B cell (primary cell): Measurements from ENCODE around the gene BRWD1. TPM values are rescaled to one million over a fixed set of nuclear protein-coding genes. Genes with fewer than 3 reads are reported as not detected.

Experiments used
- ATAC-seq: fragments of 200-7000 bp; cut with Tn5 transposase; one replicate; pipeline ENCODE4 v1.10.0; 2021; ENCODE audit warnings: low read depth, mild to moderate bottlenecking, moderate number of reproducible peaks, moderate library complexity
- CTCF ChIA-PET: fragments of 350-600 bp; sonication (Branson Sonifier 250); formaldehyde crosslinking; loops from one replicate; lab custom pipeline; 2021; ENCODE audit warnings: antibody characterized with exemption, inconsistent platforms; lab: Charles Lee
- POLR2A ChIA-PET: fragments of 350-600 bp; sonication (Branson Sonifier 250); formaldehyde crosslinking; loops from one replicate; lab custom pipeline; 2021; ENCODE audit warnings: antibody characterized with exemption; lab: Charles Lee
- DNase-seq: peaks from one replicate; pipeline ENCODE4 v3.0.0; 2013
- H2AFZ ChIP-seq: 2 replicates; pipeline ENCODE4 v1.6.1; 2012; ENCODE audit warnings: mild to moderate bottlenecking, low read depth, low read length; ENCODE audit not compliant: insufficient read depth, poor library complexity, severe bottlenecking
- H3K27ac ChIP-seq, 2 donors: 1 replicate in 1 of 2; 2 replicates in 1 of 2; pipeline ENCODE4 v1.5.1; 2012 to 2013; ENCODE audit warnings: low read length in 2 of 2, mild to moderate bottlenecking in 2 of 2, moderate library complexity in 1 of 2
- H3K27me3 ChIP-seq, 4 experiments: fragments of 200-600 bp in 1 of 4; sonication (generic) in 1 of 4; replicated peaks in 1 of 4; 1 replicate in 2 of 4; 2 replicates in 2 of 4; pipeline versions ENCODE4 v1.6.1 to v1.7.0; 2013 to 2016; ENCODE audit warnings: low read length in 3 of 4, mild to moderate bottlenecking in 2 of 4, mixed read lengths in 1 of 4, moderate library complexity in 1 of 4; ENCODE audit not compliant: insufficient read depth in 4 of 4, control insufficient read depth in 3 of 4; ENCODE audit errors: control extremely low read depth in 1 of 4
- H3K36me3 ChIP-seq, 2 experiments: replicated peaks in 1 of 2; 1 replicate in 1 of 2; 2 replicates in 1 of 2; pipeline versions ENCODE4 v1.6.1 to v1.7.1; 2013; ENCODE audit warnings: low read length in 1 of 2; ENCODE audit not compliant: insufficient read depth in 2 of 2, control insufficient read depth in 1 of 2; ENCODE audit errors: control extremely low read depth in 1 of 2, extremely low read depth in 1 of 2
- H3K4me1 ChIP-seq, 2 donors: fragments of 200-600 bp in 1 of 2; sonication (generic) in 1 of 2; 1 replicate in 1 of 2; 2 replicates in 1 of 2; pipeline versions ENCODE4 v1.5.1 to v1.6.1; 2013 to 2017; ENCODE audit warnings: low read length in 2 of 2; ENCODE audit not compliant: control insufficient read depth in 2 of 2, insufficient read depth in 2 of 2
- H3K4me2 ChIP-seq: replicated peaks from 2 replicates; pipeline ENCODE3; 2012; ENCODE audit warnings: mild to moderate bottlenecking, low read depth, low read length; ENCODE audit not compliant: poor library complexity, severe bottlenecking
- H3K4me3 ChIP-seq, 5 experiments: fragments of 200-600 bp in 1 of 5; sonication (generic) in 1 of 5; 1 replicate in 3 of 5; 2 replicates in 2 of 5; pipeline versions ENCODE4 v1.5.1 to v1.7.0; 2011 to 2016; ENCODE audit warnings: low read length in 4 of 5, mild to moderate bottlenecking in 4 of 5, low read depth in 2 of 5, control low read depth in 1 of 5, moderate library complexity in 1 of 5; ENCODE audit not compliant: insufficient read depth in 1 of 5; ENCODE audit errors: control extremely low read depth in 1 of 5, extremely low read depth in 1 of 5
- H3K79me2 ChIP-seq: fragments of 200-600 bp; sonication (generic); one replicate; pipeline ENCODE4 v1.6.0; 2016; ENCODE audit warnings: low read length; ENCODE audit not compliant: control insufficient read depth, insufficient read depth
- H3K9ac ChIP-seq: fragments of 200-600 bp; sonication (generic); 2 replicates; pipeline ENCODE4 v1.6.1; 2017; ENCODE audit warnings: mild to moderate bottlenecking, low read length, moderate library complexity
- H3K9me3 ChIP-seq, 3 donors: one replicate each; pipeline versions ENCODE4 v1.6.1 to v1.7.1; 2013; ENCODE audit warnings: low read length in 2 of 3; ENCODE audit not compliant: control insufficient read depth in 2 of 3, insufficient read depth in 1 of 3; ENCODE audit errors: control extremely low read depth in 1 of 3
- H4K20me1 ChIP-seq: 2 replicates; pipeline ENCODE4 v1.6.0; 2012; ENCODE audit warnings: mild to moderate bottlenecking, low read length; ENCODE audit not compliant: insufficient read depth, control insufficient read depth, poor library complexity, severe bottlenecking
- H3K27ac Mint-ChIP-seq: one replicate; pipeline ENCODE4 v1.8.0; 2021; ENCODE audit warnings: mixed read lengths
- H3K27me3 Mint-ChIP-seq: one replicate; pipeline ENCODE4 v1.8.0; 2021; ENCODE audit warnings: mixed read lengths
- H3K4me1 Mint-ChIP-seq: one replicate; pipeline ENCODE4 v1.8.0; 2021; ENCODE audit warnings: mixed read lengths
- H3K4me3 Mint-ChIP-seq: one replicate; pipeline ENCODE4 v1.8.0; 2021; ENCODE audit warnings: mixed read lengths
- H3K9me3 Mint-ChIP-seq: one replicate; pipeline ENCODE4 v1.8.0; 2022; ENCODE audit warnings: mixed read lengths; ENCODE audit not compliant: insufficient read depth
- CTCF ChIP-seq: fragments of 200-600 bp; IDR thresholded peaks from one replicate; pipeline ENCODE4 v1.8.0; 2022; ENCODE audit warnings: antibody characterized with exemption, mild to moderate bottlenecking
- EZH2 ChIP-seq: IDR thresholded peaks from 2 replicates; pipeline ENCODE4 v1.6.1; 2012; ENCODE audit warnings: borderline replicate concordance, low read depth, mild to moderate bottlenecking, moderate library complexity, low read length; ENCODE audit not compliant: insufficient read depth, poor library complexity, severe bottlenecking
- WGBS: methylation state at CpG from one replicate; pipeline ENCODE4 v1.1.5; 2013; ENCODE audit warnings: missing lambda C conversion rate; ENCODE audit not compliant: insufficient coverage; 5-methylcytosine and 5-hydroxymethylcytosine counted together
- intact Hi-C: fragments of 100-400 bp; cut with micrococcal nuclease; formaldehyde crosslinking; loops from one replicate; pipeline ENCODE4 v1.10.0; 2022
- polyA plus RNA-seq: library from polyadenylated mRNA; depleted of rRNA; stranded (reverse); fragments of >200 nt; gene quantifications from 2 replicates; pipeline ENCODE4 v1.2.3, GENCODE V29; 2012
- total RNA-seq, 2 donors: library from RNA; stranded (reverse); fragments of 120-200 nt in 1 of 2; gene quantifications; 1 replicate in 1 of 2; 2 replicates in 1 of 2; pipeline versions ENCODE4 v1.2.3 to v1.2.4, GENCODE V29; 2013 to 2022

Gene BRWD1
- total and polyA plus RNA-seq, 2 donors (not counting 1 experiment from before 2014, with no cell fraction given), result 9.4 to 93.9 TPM

GRCh38 chr21:39232861-39233291, 80.6 kb downstream of the BRWD1 start:
- intact Hi-C loops, result no loop called here
- H3K9me3 Mint-ChIP-seq, result no peaks in the 10 kb centered on the region
- H3K9ac ChIP-seq, result no peak overlapping the region
- ChIA-PET POLR2A (no interaction called here), CTCF (no interaction called here)
- H3K4me3 ChIP-seq, result no peak overlapping the region
- no peaks in the 10 kb centered on the region for H3K27me3 ChIP-seq
- no peaks in the 10 kb centered on the region for H3K27me3 Mint-ChIP-seq
- no peak overlapping the region for H3K27ac Mint-ChIP-seq
- TF ChIP-seq EZH2 (no peak), CTCF (no peak)
- no peaks in the 10 kb centered on the region for H3K4me1 ChIP-seq
- H3K4me3 Mint-ChIP-seq, result no peak overlapping the region
- no peak overlapping the region for H2AFZ ChIP-seq
- no peak for ATAC-seq
- peaks cover 29 to 80% of the 10 kb centered on the region in 2 experiments for H3K36me3 ChIP-seq
- 94% methylated on average over 2 of the region's 3 CpGs for WGBS
- peaks cover 4% of the 10 kb centered on the region for H4K20me1 ChIP-seq
- no peaks in the 10 kb centered on the region for H3K4me1 Mint-ChIP-seq
- H3K27ac ChIP-seq, result no peak overlapping the region
- H3K79me2 ChIP-seq, result no peaks in the 10 kb centered on the region
- no peak for DNase-seq
- no peak overlapping the region for H3K4me2 ChIP-seq
- no peaks in the 10 kb centered on the region for H3K9me3 ChIP-seq

- Histone ChIP-seq H3K9ac (no peak overlapping the region), H3K9me3 (no peaks in the 10 kb centered on the region), H3K4me1 (no peaks in the 10 kb centered on the region), H3K4me3 (no peak overlapping the region), H3K27me3 (no peaks in the 10 kb centered on the region), H4K20me1 (no peaks in the 10 kb centered on the region), H3K4me2 (no peak overlapping the region), H3K27ac (no peak overlapping the region), H3K79me2 (no peaks in the 10 kb centered on the region), H3K36me3 (peaks cover 13 to 26% of the 10 kb centered on the region in 2 experiments), H2AFZ (no peak overlapping the region)
- no peak overlapping the region for H3K4me3 Mint-ChIP-seq
- ChIA-PET POLR2A (no interaction called here), CTCF (no interaction called here)
- DNase-seq (no peak), ATAC-seq (no peak)
- TF ChIP-seq CTCF (no peak), EZH2 (no peak)
- intact Hi-C loops, result no loop called here
- no CpG with 5 or more reads among the region's 3 CpGs for WGBS
- H3K27me3 Mint-ChIP-seq, result no peaks in the 10 kb centered on the region
- no peaks in the 10 kb centered on the region for H3K9me3 Mint-ChIP-seq
- no peak overlapping the region for H3K27ac Mint-ChIP-seq
- H3K4me1 Mint-ChIP-seq, result no peaks in the 10 kb centered on the region
These were observed 88.5 kb downstream of the BRWD1 start for GRCh38 chr21:39224930-39225329.
